ENCODE measurements around the gene MEGF10. TPM values are rescaled to one million over a fixed set of nuclear protein-coding genes. Genes with fewer than 3 reads are reported as not detected.

The MEGF10 gene
- total RNA-seq, 1 donor from 2014 or later = 1.3 TPM

DNA sequence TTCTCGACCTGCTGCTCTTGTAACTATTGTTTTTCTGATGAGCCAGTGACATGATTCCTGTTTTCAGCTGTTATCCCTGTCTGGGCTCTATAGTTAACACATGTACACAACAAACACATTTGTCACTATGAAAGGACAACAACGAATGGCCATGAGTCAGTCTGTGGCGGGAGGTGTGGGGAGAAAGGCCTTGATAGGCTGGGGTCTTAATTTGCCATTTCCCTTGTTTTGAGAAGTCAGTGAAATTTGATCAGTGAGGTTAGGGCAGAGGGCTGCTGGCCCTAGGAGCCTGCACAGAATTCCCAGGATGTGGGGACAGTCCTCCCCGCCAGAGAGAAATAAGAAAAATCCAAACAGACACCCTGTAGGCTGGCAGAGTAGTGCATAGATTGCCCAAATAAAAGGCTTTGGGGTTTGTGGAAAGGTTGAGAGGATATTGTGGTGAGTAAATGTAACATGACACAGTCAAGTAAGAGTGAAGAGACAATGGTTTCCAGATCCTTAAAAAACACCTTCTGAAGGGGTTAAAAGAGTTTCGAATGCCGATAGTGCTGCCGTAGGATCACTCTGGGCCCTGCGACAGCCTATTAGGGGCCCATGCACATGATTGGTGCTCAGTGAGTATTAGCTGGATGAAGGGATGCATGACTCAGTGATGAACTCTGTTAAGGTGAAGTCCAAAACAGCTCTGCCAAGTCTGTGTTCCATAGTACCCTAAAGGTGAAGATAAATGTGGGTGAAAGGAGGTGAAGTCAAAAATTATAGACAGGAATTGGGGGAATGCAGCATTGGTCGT, 115.9 kb downstream of the MEGF10 start:
- DNase-seq (ENCODE audit: low read depth) = no peak
- TF ChIP-seq, protein P1, sequence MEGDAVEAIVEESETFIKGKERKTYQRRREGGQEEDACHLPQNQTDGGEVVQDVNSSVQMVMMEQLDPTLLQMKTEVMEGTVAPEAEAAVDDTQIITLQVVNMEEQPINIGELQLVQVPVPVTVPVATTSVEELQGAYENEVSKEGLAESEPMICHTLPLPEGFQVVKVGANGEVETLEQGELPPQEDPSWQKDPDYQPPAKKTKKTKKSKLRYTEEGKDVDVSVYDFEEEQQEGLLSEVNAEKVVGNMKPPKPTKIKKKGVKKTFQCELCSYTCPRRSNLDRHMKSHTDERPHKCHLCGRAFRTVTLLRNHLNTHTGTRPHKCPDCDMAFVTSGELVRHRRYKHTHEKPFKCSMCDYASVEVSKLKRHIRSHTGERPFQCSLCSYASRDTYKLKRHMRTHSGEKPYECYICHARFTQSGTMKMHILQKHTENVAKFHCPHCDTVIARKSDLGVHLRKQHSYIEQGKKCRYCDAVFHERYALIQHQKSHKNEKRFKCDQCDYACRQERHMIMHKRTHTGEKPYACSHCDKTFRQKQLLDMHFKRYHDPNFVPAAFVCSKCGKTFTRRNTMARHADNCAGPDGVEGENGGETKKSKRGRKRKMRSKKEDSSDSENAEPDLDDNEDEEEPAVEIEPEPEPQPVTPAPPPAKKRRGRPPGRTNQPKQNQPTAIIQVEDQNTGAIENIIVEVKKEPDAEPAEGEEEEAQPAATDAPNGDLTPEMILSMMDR (IDR thresholded peaks at IDR 0.05; ENCODE audit: insufficient read depth, low read length, poor library complexity, severe bottlenecking) = no peak
- H3K27me3 ChIP-seq (ENCODE audit: control insufficient read depth, insufficient read depth, low read length) = no peaks in the 10 kb centered on the region
- H3K4me3 ChIP-seq (ENCODE audit: low read depth, low read length) = no peak overlapping the region
- H3K36me3 ChIP-seq (ENCODE audit: control insufficient read depth, insufficient read depth, low read length) = no peaks in the 10 kb centered on the region

DNA sequence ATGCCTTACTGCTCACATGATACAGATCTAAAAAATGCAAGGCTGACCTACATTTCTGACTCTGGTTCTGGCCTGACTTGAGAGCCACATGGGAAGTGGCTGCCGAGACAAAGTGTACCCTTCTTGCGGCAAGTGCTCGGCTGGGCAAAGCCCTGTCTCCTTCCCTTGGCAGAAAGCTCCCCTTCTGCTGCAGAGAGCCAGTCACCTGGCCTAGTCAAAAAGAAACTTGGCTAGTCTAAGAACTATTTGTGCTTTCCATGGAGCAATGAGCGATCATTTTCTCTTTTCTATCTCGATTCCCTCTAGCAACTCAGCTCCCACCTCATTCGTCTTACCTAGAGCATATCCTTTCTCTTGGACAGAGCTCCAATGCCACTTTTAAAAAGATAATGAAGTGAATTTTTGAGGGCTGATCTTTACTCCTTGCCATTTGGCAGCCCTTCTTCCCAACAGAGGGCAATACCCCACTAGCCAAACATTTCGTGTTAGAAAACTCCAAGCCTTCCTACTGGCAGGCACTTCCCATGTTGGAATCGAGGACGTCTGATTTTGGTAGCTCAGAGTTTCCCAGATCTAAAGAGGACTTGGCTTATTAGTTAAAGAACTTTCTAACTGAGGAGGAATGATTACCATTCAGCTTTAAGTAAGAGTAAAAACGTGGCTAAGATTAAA, 118.8 kb downstream of the MEGF10 start:
- H3K4me3 ChIP-seq (ENCODE audit: low read depth, low read length) = no peak overlapping the region
- H3K27me3 ChIP-seq (ENCODE audit: control insufficient read depth, insufficient read depth, low read length) = no peaks in the 10 kb centered on the region
- TF ChIP-seq, protein P1 (IDR thresholded peaks at IDR 0.05; ENCODE audit: insufficient read depth, low read length, poor library complexity, severe bottlenecking) = no peak
- DNase-seq (ENCODE audit: low read depth) = no peak
- no peaks in the 10 kb centered on the region for H3K36me3 ChIP-seq (ENCODE audit: control insufficient read depth, insufficient read depth, low read length)

DNA sequence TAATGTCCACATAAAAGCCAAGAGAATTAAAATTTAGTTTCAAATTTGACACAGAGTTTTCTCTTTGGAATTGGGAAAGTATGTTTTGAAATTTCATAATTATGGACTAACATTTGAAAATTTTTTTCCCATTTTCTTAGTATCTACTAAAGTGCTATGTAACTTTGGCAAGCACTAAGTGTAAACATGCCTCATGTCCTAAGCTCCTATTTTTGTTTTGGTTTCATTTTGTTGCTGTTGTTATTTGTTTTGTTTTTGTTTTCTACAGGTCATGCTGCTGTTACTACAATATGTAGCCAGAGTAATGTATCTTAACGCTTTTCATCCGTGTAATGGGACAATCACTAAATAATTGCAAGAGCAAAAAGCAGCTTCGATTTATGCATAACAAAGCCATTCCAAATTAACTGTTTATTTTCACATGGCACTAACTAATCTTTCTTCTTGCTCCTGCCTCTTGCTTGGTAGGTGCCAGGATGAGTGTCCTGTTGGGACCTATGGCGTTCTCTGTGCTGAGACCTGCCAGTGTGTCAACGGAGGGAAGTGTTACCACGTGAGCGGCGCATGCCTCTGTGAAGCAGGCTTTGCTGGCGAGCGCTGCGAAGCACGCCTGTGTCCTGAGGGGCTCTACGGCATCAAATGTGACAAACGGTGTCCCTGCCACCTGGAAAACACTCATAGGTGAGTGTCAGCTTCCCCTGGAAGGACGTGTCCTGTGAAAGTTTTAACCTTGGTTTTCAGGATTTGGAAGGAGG, 119.5 kb downstream of the MEGF10 start:
- Histone ChIP-seq H3K27me3 (ENCODE audit: control insufficient read depth, insufficient read depth, low read length) (no peaks in the 10 kb centered on the region), H3K4me3 (ENCODE audit: low read depth, low read length) (no peak overlapping the region), H3K36me3 (ENCODE audit: control insufficient read depth, insufficient read depth, low read length) (no peaks in the 10 kb centered on the region)
- TF ChIP-seq, protein P1 (IDR thresholded peaks at IDR 0.05; ENCODE audit: insufficient read depth, low read length, poor library complexity, severe bottlenecking) = no peak
- no peak for DNase-seq (ENCODE audit: low read depth)

DNA sequence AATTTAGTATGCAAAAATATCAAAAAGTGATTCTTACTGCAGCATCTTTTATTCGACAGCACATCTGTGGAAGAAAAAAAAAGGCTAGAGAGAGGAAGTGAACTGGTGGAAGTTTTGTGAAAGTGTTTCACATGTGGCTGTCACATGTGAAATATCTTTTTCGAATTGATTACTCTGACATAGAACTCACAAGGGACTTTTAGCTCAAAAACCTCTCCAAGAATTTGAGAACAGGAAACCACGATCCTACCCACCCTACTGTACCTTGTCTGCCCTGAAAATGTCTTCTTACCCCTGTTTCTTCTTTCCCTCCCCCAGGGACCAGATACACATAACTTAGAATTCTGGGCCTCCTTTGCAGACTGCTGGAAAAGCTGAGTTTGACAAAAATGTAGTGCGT, 120.4 kb downstream of the MEGF10 start:
- DNase-seq (ENCODE audit: low read depth) = no peak
- Histone ChIP-seq H3K27me3 (ENCODE audit: control insufficient read depth, insufficient read depth, low read length) (no peaks in the 10 kb centered on the region), H3K4me3 (ENCODE audit: low read depth, low read length) (no peak overlapping the region), H3K36me3 (ENCODE audit: control insufficient read depth, insufficient read depth, low read length) (no peaks in the 10 kb centered on the region)
- TF ChIP-seq, protein P1 (IDR thresholded peaks at IDR 0.05; ENCODE audit: insufficient read depth, low read length, poor library complexity, severe bottlenecking) = no peak

DNA sequence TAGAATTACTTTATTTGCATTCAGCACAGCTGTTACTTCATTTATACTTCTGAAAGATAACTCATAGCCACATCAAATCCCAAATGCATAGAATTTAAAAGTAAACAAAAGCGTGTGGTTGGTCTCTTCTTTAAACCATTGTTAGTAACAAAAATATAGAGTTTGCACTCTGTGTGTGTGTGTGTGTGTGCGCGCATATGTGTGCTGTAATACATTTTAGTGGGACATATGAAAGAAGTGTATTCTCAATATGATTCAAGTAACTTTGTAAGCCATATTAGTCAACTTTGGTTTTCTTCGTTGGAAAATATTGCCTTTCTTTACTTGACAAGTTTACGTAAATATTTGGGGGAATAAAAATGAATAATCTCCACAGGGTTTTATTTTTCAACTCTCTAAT, 120.8 kb downstream of the MEGF10 start:
- no peak for DNase-seq (ENCODE audit: low read depth)
- no peaks in the 10 kb centered on the region for H3K27me3 ChIP-seq (ENCODE audit: control insufficient read depth, insufficient read depth, low read length)
- no peak overlapping the region for H3K4me3 ChIP-seq (ENCODE audit: low read depth, low read length)
- TF ChIP-seq, protein P1 (IDR thresholded peaks at IDR 0.05; ENCODE audit: insufficient read depth, low read length, poor library complexity, severe bottlenecking) = no peak
- no peaks in the 10 kb centered on the region for H3K36me3 ChIP-seq (ENCODE audit: control insufficient read depth, insufficient read depth, low read length)

Data from kidney epithelial cell (primary cell).